ENCODE results near the gene CSMD2. TPM values are rescaled to one million over a fixed set of nuclear protein-coding genes. Genes with fewer than 3 reads are reported as not detected.

Gene CSMD2
- total RNA-seq, 1 donor from 2014 or later, result 1.1 TPM

GRCh38 chr1:33966346-33967141 lies 198.5 kb downstream of the CSMD2 start:
- no peak for DNase-seq (ENCODE audit: low spot score)

GRCh38 chr1:33965086-33965485 lies 199.9 kb downstream of the CSMD2 start:
- no peak for DNase-seq (ENCODE audit: low spot score)

- no peak for DNase-seq (ENCODE audit: low spot score)
These were observed 203.0 kb downstream of the CSMD2 start for GRCh38 chr1:33962061-33962460.

GRCh38 chr1:33960188-33960895 lies 204.7 kb downstream of the CSMD2 start:
- no peak for DNase-seq (ENCODE audit: low spot score)

GRCh38 chr1:33957854-33958253 lies 207.2 kb downstream of the CSMD2 start:
- no peak for DNase-seq (ENCODE audit: low spot score)

GRCh38 chr1:33955096-33955495 lies 209.9 kb downstream of the CSMD2 start:
- no peak for DNase-seq (ENCODE audit: low spot score)

GRCh38 chr1:33949570-33949969 lies 215.5 kb downstream of the CSMD2 start:
- DNase-seq (ENCODE audit: low spot score), result no peak

- DNase-seq (ENCODE audit: low spot score), result no peak
These were observed 216.7 kb downstream of the CSMD2 start for GRCh38 chr1:33948291-33948690.

GRCh38 chr1:33946836-33947235 lies 218.2 kb downstream of the CSMD2 start:
- DNase-seq (ENCODE audit: low spot score), result no peak

GRCh38 chr1:33944846-33945245 lies 220.2 kb downstream of the CSMD2 start:
- no peak for DNase-seq (ENCODE audit: low spot score)

- DNase-seq (ENCODE audit: low spot score), result no peak
These were observed 221.1 kb downstream of the CSMD2 start for GRCh38 chr1:33943978-33944377.

- DNase-seq (ENCODE audit: low spot score), result no peak
These were observed 232.2 kb downstream of the CSMD2 start for GRCh38 chr1:33932871-33933270.

GRCh38 chr1:33931111-33931475 lies 233.9 kb downstream of the CSMD2 start:
- DNase-seq (ENCODE audit: low spot score), result no peak

- DNase-seq (ENCODE audit: low spot score), result no peak
These were observed 234.5 kb downstream of the CSMD2 start for GRCh38 chr1:33930346-33931110.

- no peak for DNase-seq (ENCODE audit: low spot score)
These were observed 236.8 kb downstream of the CSMD2 start for GRCh38 chr1:33928251-33928650.

- DNase-seq (ENCODE audit: low spot score), result no peak
These were observed 237.3 kb downstream of the CSMD2 start for GRCh38 chr1:33927721-33928120.

GRCh38 chr1:33925586-33925985 lies 239.4 kb downstream of the CSMD2 start:
- no peak for DNase-seq (ENCODE audit: low spot score)

GRCh38 chr1:33921281-33921680 lies 243.7 kb downstream of the CSMD2 start:
- DNase-seq (ENCODE audit: low spot score), result no peak

- DNase-seq (ENCODE audit: low spot score), result no peak
These were observed 246.7 kb downstream of the CSMD2 start for GRCh38 chr1:33918368-33918767.

- no peak for DNase-seq (ENCODE audit: low spot score)
These were observed 248.2 kb downstream of the CSMD2 start for GRCh38 chr1:33916786-33917185.

- DNase-seq (ENCODE audit: low spot score), result no peak
These were observed 250.5 kb downstream of the CSMD2 start for GRCh38 chr1:33914531-33914930.

- DNase-seq (ENCODE audit: low spot score), result peak; percentile 70
These were observed 256.6 kb downstream of the CSMD2 start for GRCh38 chr1:33908324-33908956.

All from ureter (tissue), 1 donor.